Kidney tubule cell (primary cell): Measurements from ENCODE around the gene UGDH.
"Not testable (repeated sequence)": the region's sequence is repeated elsewhere in the genome, so short reads cannot be mapped to it uniquely, and the experiment has no call there.

Source experiments
- DNase-seq: peaks from one replicate; pipeline ENCODE4 v3.0.0-alpha.2; 2018; ENCODE audit warnings: low spot score

UGDH gene

GRCh38 chr4:39495446-39496213 lies 31.6 kb downstream of the UGDH start:
- DNase-seq: peak; percentile 46

- DNase-seq: no peak
Measured at GRCh38 chr4:39494354-39494753, 32.9 kb downstream of the UGDH start.

DNA sequence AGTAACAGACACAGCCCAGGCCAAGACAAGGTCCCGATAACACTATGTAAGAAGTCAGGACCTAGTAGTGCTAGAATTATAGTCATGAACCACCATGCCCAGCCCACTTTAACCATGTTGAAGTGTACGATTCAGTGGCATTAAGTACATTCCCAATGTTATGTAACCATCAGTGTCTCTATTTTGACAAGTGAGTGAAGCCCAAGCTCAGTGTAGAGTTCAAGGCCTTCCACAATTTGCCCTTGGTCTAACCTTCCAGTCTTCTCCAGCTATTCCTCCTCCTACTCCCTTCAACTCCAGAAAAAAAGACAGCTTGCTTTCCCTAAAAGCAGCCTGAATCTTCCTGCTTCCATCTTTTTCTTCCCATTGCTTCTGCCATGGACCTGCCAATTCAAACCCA lies 36.9 kb downstream of the UGDH start:
- DNase-seq: no peak

DNA sequence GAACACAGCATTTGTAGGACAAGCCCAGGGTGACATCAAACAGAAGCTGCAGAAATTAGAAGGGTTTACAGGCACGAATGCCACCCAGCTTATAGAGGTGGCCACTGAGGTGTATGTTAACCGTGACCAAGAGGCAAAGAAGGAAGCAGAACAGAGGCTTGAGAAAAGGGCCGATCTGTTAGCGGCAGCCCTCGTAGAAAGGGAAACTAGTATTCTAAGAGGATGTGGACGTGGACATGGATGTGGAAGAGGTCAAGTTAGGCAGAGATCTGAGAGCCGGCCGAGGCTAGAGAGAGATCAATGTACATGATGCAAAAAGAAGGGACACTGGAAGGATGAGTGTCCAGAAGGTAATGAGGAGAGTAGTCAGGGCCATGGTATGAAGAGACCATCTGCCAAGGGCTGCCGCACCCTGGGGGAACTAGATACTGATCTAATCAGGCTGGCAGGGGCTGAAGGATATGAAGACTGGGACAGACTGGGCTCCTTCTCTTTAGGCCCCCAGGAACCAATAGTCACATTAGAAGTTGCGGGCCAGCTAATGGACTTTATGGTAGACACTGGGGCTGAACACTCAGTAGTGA lies 40.9 kb downstream of the UGDH start:
- no peak for DNase-seq

DNA sequence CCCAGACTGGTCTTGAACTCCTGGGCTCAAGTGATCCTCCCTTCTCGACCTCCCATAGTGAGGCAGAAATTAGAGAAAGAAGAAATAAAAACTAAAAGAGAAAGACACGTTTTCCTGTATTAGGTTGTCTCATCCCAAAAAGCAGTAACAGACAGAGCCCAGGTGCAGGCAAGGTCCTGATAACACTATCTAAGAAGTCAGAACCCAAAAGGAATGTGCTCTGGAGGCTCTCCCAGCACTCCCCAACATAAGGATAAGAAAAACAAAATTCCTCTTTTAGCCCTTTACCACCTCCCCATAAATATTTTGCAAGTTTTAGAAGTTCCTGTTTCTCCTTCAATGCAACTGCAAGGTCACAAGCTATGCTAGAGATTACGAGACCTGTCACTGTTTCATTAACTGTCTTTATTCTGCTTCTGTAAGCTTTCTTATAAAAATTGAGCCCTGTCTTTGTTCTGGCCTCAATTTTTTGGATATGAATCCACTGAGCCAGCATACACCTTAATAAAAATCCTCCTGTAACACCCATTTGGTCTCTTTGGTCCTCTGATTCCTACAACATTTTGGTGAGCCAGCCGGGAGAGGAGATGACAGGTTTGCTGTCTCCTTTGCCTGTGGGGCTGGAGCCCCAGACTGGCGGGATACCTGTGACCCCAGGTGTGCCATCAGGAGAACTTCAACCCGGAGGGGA lies 42.5 kb downstream of the UGDH start:
- DNase-seq: no peak

- DNase-seq: no peak
Measured at GRCh38 chr4:39480902-39481695, 46.1 kb downstream of the UGDH start.

GRCh38 chr4:39480251-39480650 lies 47.0 kb downstream of the UGDH start:
- DNase-seq: no peak

DNA sequence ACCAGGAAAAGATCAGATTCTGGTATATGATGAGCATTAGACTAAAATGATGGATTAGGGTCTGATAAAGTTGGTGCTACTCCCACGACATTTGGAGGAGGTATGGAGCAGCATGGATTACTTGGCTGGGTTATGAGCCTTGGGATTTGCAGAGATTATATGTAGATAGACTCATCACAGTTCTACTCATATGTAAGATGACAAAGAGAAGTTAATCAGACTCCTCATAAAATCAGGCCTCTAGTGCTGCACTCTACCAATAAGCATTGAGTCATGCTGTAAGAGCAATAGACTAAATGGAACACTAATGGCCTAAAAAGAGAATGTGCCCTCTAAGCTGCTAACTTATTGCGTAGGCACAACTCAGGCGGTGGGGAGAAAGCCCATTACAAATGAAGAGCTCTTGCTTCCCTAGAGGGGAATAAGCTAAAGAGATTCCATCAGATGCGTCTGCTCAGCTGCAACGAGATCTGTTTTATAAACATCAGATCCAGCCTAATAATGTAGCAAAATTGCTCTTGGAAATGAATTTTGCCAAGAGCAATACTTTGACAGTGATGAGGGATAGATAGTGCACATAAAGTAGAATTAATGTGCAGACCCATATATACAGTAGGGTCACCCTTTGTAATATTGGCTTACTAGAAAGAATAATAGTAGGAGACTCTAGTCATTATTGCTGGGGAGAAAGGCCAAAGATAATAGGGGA lies 50.9 kb downstream of the UGDH start:
- no peak for DNase-seq

- DNase-seq: no peak
Measured at GRCh38 chr4:39472396-39472795, 54.8 kb downstream of the UGDH start.

DNA sequence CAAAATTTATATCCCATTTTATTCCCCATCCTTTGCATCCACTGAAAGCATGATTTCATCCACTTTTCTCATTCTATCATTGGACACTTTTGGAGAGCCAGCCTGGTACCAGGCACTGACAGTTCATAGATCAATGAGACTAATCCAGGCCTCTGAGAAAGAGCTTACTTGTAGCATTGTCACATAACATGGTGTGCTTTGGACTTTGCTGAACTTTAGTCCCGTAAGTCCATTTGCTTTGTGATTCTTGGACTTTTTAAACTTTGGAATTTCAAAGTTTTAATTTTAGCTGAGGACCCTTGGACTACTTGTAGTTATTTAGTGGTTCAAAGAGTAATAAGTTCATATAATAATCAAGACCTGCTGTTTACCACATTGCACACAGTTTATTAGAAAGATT lies 56.8 kb downstream of the UGDH start:
- DNase-seq: no peak

DNA sequence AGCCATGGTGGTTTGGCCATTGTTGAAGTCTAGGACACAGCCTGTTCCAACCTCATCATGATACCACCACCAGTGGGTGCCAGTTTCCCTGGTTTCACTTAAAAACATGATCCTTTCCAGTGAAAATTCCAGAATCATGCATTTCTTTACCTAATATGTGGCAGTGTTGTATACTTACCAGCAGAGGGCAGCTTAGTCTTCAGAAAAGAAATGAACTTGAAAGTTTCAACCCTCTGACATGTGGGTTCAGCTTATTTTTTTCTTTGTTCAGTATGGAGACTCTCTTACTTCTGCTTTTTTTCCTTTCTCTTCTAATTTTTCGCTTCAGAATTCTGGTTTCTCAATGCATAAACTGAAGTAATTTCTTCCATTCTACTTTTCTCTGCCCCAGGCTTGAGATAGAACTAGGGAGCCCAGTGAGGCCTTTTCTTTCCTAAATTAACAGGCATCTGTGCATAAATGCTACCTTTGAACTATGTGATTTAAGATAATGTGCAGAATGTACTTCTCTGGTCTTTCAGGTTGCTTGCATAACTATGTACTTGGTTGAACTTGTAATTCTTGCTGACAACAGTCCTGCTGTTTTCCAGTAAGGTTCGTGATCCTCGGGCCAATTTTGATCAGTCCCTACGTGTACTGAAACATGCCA lies 57.7 kb downstream of the UGDH start:
- peak; percentile 83 for DNase-seq

DNA sequence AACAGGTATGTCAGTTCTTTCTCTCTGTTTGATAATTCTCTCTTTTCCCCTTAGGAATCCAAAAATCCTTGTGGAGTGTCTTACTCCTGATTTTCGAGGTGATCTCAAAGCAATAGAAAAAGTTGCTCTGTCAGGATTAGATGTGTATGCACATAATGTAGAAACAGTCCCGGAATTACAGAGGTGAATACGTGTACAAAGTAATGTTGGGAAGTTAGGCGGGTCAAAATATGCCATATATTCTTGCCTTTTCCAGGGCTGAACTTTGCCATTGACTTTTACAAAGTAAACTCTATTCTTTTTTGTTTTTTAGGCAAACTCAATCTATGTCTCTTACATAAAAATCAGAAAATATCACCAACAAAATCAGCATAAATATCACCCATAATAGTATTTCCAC lies 59.8 kb downstream of the UGDH start:
- DNase-seq: no peak

- peak; percentile 82 for DNase-seq
Measured at GRCh38 chr4:39466747-39467146, 60.5 kb downstream of the UGDH start.

GRCh38 chr4:39464886-39465501 lies 62.2 kb downstream of the UGDH start:
- peak; percentile 70 for DNase-seq

- DNase-seq: peak; percentile 99
Measured at GRCh38 chr4:39458505-39459300, 68.5 kb downstream of the UGDH start, which contains the start of the genes LIAS and RPL9. Gene LIAS, plus strand, starts transcription at chr4:39459056. Its CDS starts 62 bp downstream, at chr4:39459118. Gene RPL9, minus strand, starts transcription at chr4:39458922. Its CDS starts 483 bp downstream, at chr4:39458439.

DNA sequence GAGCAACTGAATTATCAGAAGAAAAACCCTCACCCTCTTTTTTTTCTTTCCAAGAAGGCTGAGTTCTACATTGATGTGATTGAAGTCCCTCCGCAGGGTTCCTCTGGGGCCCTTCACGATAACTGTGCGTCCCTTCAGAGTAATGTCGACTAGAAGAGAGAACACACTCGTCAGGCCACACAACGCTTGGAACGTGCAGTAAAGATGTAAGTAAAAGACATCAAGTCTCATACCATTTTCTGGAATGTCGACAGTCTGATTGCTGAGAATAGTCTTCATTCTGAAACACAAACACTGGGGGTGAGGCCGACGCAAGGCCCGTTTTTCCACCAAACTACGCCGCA lies 69.1 kb downstream of the UGDH start:
- DNase-seq: not testable (repeated sequence)

- no peak for DNase-seq
Measured at GRCh38 chr4:39456946-39457763, 70.1 kb downstream of the UGDH start.

GRCh38 chr4:39455486-39455885 lies 71.8 kb downstream of the UGDH start:
- no peak for DNase-seq

- DNase-seq: no peak
Measured at GRCh38 chr4:39453738-39454137, 73.5 kb downstream of the UGDH start.
